Hepatocyte (in vitro differentiated cells): ENCODE measurements around the gene FNBP1L. TPM values are rescaled to one million over a fixed set of nuclear protein-coding genes. Genes with fewer than 3 reads are reported as not detected.
"Not testable (repeated sequence)": the region's sequence is repeated elsewhere in the genome, so short reads cannot be mapped to it uniquely, and the experiment has no call there.

Source experiments
- DNase-seq: peaks from one replicate; pipeline ENCODE4 v3.0.0-alpha.2; 2016; ENCODE audit warnings: low spot score
- H2AFZ ChIP-seq: fragments of 200-600 bp; sonication (generic); 2 replicates; pipeline ENCODE4 v1.6.0; 2016; ENCODE audit warnings: antibody characterized with exemption, mild to moderate bottlenecking
- H3K27ac ChIP-seq: fragments of 200-600 bp; sonication (generic); 2 replicates; pipeline ENCODE4 v1.5.1; 2016; ENCODE audit warnings: mild to moderate bottlenecking
- H3K27me3 ChIP-seq: fragments of 200-600 bp; sonication (generic); 2 replicates; pipeline ENCODE4 v1.6.1; 2016
- H3K36me3 ChIP-seq: fragments of 200-600 bp; sonication (generic); replicated peaks from 2 replicates; pipeline ENCODE4 v1.5.1; 2016; ENCODE audit warnings: low read depth; ENCODE audit not compliant: insufficient read depth
- H3K4me1 ChIP-seq: fragments of 200-600 bp; sonication (generic); 2 replicates; pipeline ENCODE4 v1.5.1; 2016; ENCODE audit warnings: mild to moderate bottlenecking, moderate library complexity; ENCODE audit not compliant: insufficient read depth
- H3K4me2 ChIP-seq: fragments of 200-600 bp; sonication (generic); 2 replicates; pipeline ENCODE4 v1.6.0; 2016
- H3K4me3 ChIP-seq: fragments of 200-600 bp; sonication (generic); 2 replicates; pipeline ENCODE4 v1.5.1; 2016; ENCODE audit warnings: mild to moderate bottlenecking
- H3K79me2 ChIP-seq: fragments of 200-600 bp; sonication (generic); 2 replicates; pipeline ENCODE4 v1.6.0; 2017; ENCODE audit warnings: mild to moderate bottlenecking
- H3K9me2 ChIP-seq: fragments of 200-600 bp; sonication (generic); replicated peaks from 2 replicates; pipeline ENCODE4 v1.6.0; 2017; ENCODE audit warnings: mild to moderate bottlenecking; ENCODE audit not compliant: insufficient read depth
- H3K9me3 ChIP-seq: fragments of 200-600 bp; sonication (generic); 2 replicates; pipeline ENCODE4 v1.5.1; 2016; ENCODE audit warnings: low read depth, mild to moderate bottlenecking
- H4K20me1 ChIP-seq: fragments of 200-600 bp; sonication (generic); 2 replicates; pipeline ENCODE4 v1.6.0; 2016; ENCODE audit warnings: mild to moderate bottlenecking; ENCODE audit not compliant: insufficient read depth, poor library complexity, severe bottlenecking
- CTCF ChIP-seq: fragments of 200-600 bp; sonication (generic); IDR thresholded peaks from 2 replicates; pipeline ENCODE4 v1.5.1; 2016; ENCODE audit warnings: antibody characterized with exemption, mild to moderate bottlenecking; ENCODE audit not compliant: poor library complexity
- EZH2 ChIP-seq: fragments of 200-600 bp; sonication (generic); IDR thresholded peaks from 2 replicates; pipeline ENCODE4 v1.6.1; 2016; ENCODE audit warnings: antibody characterized with exemption, mild to moderate bottlenecking, borderline replicate concordance
- EZH2phosphoT487 ChIP-seq: fragments of 200-600 bp; sonication (generic); IDR thresholded peaks from one replicate; pipeline ENCODE4 v1.6.1; 2018; ENCODE audit warnings: antibody characterized with exemption, mild to moderate bottlenecking, low read depth, moderate library complexity; ENCODE audit not compliant: unreplicated experiment, severe bottlenecking
- WGBS: methylation state at CpG from one replicate; pipeline ENCODE4 v1.1.6; 2016; ENCODE audit warnings: low lambda C conversion rate; ENCODE audit errors: missing lambda C conversion rate; 5-methylcytosine and 5-hydroxymethylcytosine counted together
- polyA plus RNA-seq: library from polyadenylated mRNA; unstranded; fragments of >200 nt; fragmentation: Nextera tagmentation; extraction: Ambion mirVana; gene quantifications from 2 replicates; pipeline ENCODE4 v1.2.1, GENCODE V29; 2016
- total RNA-seq: library from RNA; depleted of rRNA; stranded (reverse); fragments of >200 nt; gene quantifications from 2 replicates; pipeline ENCODE4 v1.2.3, GENCODE V29; 2014

The FNBP1L gene
- total and polyA plus RNA-seq, 2 experiments from 2014 or later: 46.8 to 98.8 TPM

DNA sequence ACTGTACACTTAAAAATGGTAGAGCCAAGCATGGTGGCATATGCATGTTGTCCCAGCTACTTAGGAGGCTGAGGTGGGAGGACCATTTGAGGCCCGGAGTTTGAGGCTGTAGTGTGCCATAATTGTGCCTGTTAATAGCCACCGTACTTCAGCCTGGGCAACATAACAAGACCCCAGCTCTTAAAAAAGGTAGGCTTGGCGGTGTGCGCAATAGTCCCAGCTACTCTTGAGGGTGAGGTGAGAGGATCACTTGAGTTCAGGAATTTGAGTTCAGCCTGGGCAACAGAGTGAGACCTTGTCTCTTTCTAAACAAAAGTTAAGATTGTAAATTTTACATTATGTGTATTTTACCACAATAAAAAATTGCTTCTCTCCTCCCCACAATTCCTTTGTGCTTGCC lies 19.7 kb downstream of the FNBP1L start:
- H3K9me3 ChIP-seq: no peaks in the 10 kb centered on the region
- peaks cover 71% of the 10 kb centered on the region for H4K20me1 ChIP-seq
- no peak overlapping the region for H3K4me3 ChIP-seq
- TF ChIP-seq CTCF: no peak
- TF ChIP-seq EZH2: no peak
- TF ChIP-seq EZH2phosphoT487: no peak
- H2AFZ ChIP-seq: no peak overlapping the region
- no peak for DNase-seq
- no peak overlapping the region for H3K27ac ChIP-seq
- H3K27me3 ChIP-seq: no peaks in the 10 kb centered on the region
- WGBS: 99% methylated on average over 4 of the region's 4 CpGs
- no peaks in the 10 kb centered on the region for H3K9me2 ChIP-seq
- no peaks in the 10 kb centered on the region for H3K4me1 ChIP-seq
- H3K4me2 ChIP-seq: no peak overlapping the region
- H3K79me2 ChIP-seq: peaks cover 100% of the 10 kb centered on the region
- H3K36me3 ChIP-seq: no peaks in the 10 kb centered on the region

- Histone ChIP-seq H3K27me3 (no peaks in the 10 kb centered on the region), H3K79me2 (peaks cover 100% of the 10 kb centered on the region), H3K27ac (no peak overlapping the region), H3K4me3 (no peak overlapping the region), H2AFZ (no peak overlapping the region), H3K4me1 (no peaks in the 10 kb centered on the region), H3K9me2 (no peaks in the 10 kb centered on the region), H3K36me3 (no peaks in the 10 kb centered on the region), H3K9me3 (no peaks in the 10 kb centered on the region), H3K4me2 (no peak overlapping the region), H4K20me1 (peaks cover 71% of the 10 kb centered on the region)
- no peak for TF ChIP-seq EZH2phosphoT487
- no peak for TF ChIP-seq EZH2
- TF ChIP-seq CTCF: no peak
- 98% methylated on average over 3 of the region's 3 CpGs for WGBS
- no peak for DNase-seq
Measured at GRCh38 chr1:93468662-93469061, 20.7 kb downstream of the FNBP1L start.

GRCh38 chr1:93469223-93469622 lies 21.3 kb downstream of the FNBP1L start:
- H3K4me3 ChIP-seq, DNase-seq, H3K27me3 ChIP-seq, H3K4me2 ChIP-seq, H3K4me1 ChIP-seq, H3K9me3 ChIP-seq, H2AFZ ChIP-seq, H3K9me2 ChIP-seq, H3K36me3 ChIP-seq, H3K27ac ChIP-seq: not testable (repeated sequence)
- 97% methylated on average over 3 of the region's 3 CpGs for WGBS
- Histone ChIP-seq H4K20me1 (peaks cover 76% of the 10 kb centered on the region), H3K79me2 (peaks cover 100% of the 10 kb centered on the region)

GRCh38 chr1:93471284-93471683 lies 23.4 kb downstream of the FNBP1L start:
- WGBS: 86% methylated on average over 6 of the region's 6 CpGs

More at GRCh38 chr1:93471284-93471683, 23.4 kb downstream of the FNBP1L start:
- DNase-seq: no peak
- Histone ChIP-seq H3K9me3 (no peaks in the 10 kb centered on the region), H3K4me3 (no peak overlapping the region), H3K9me2 (no peaks in the 10 kb centered on the region), H3K27ac (no peak overlapping the region), H3K27me3 (no peaks in the 10 kb centered on the region), H4K20me1 (peaks cover 94% of the 10 kb centered on the region), H3K79me2 (peaks cover 100% of the 10 kb centered on the region), H2AFZ (no peak overlapping the region), H3K4me2 (no peak overlapping the region), H3K4me1 (peaks cover 4% of the 10 kb centered on the region), H3K36me3 (no peaks in the 10 kb centered on the region)
- TF ChIP-seq EZH2phosphoT487 (no peak), CTCF (no peak), EZH2 (no peak)
